ENCODE data around the gene SOBP. TPM values are rescaled to one million over a fixed set of nuclear protein-coding genes. Genes with fewer than 3 reads are reported as not detected.

SOBP gene
- total and polyA plus RNA-seq, 8 donors = 0.58 to 16.9 (median 4.4) TPM

GRCh38 chr6:107628878-107629277 is 139.0 kb downstream of the SOBP start:
- Histone ChIP-seq H3K27me3 (peaks cover 0 to 7% (median 3%) of the 10 kb centered on the region in 3 donors), H3K27ac (no peak overlapping the region), H3K36me3 (peaks cover 0 to 4% (median 0%) of the 10 kb centered on the region in 4 donors), H3K9me3 (no peaks in the 10 kb centered on the region), H3K4me1 (peaks cover 0 to 20% (median 8%) of the 10 kb centered on the region in 4 donors), H3K4me3 (no peak overlapping the region)
- intact Hi-C loops (cut with DNase I; ENCODE audit: low total_unique reads) = no loop called here
- TF ChIP-seq, protein P1, sequence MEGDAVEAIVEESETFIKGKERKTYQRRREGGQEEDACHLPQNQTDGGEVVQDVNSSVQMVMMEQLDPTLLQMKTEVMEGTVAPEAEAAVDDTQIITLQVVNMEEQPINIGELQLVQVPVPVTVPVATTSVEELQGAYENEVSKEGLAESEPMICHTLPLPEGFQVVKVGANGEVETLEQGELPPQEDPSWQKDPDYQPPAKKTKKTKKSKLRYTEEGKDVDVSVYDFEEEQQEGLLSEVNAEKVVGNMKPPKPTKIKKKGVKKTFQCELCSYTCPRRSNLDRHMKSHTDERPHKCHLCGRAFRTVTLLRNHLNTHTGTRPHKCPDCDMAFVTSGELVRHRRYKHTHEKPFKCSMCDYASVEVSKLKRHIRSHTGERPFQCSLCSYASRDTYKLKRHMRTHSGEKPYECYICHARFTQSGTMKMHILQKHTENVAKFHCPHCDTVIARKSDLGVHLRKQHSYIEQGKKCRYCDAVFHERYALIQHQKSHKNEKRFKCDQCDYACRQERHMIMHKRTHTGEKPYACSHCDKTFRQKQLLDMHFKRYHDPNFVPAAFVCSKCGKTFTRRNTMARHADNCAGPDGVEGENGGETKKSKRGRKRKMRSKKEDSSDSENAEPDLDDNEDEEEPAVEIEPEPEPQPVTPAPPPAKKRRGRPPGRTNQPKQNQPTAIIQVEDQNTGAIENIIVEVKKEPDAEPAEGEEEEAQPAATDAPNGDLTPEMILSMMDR (IDR thresholded peaks at IDR 0.05) = no peak
- TF ChIP-seq POLR2A (IDR thresholded peaks at IDR 0.05) (no peak), EP300 (IDR thresholded peaks at IDR 0.05) (no peak), POLR2AphosphoS5 (IDR thresholded peaks at IDR 0.05) (no peak)
- 25 to 57% (median 41%) methylated on average over 3 of the region's 3 CpGs for WGBS, 5 donors
- peak in 1 of 2 donors; percentile 24 for DNase-seq

DNA sequence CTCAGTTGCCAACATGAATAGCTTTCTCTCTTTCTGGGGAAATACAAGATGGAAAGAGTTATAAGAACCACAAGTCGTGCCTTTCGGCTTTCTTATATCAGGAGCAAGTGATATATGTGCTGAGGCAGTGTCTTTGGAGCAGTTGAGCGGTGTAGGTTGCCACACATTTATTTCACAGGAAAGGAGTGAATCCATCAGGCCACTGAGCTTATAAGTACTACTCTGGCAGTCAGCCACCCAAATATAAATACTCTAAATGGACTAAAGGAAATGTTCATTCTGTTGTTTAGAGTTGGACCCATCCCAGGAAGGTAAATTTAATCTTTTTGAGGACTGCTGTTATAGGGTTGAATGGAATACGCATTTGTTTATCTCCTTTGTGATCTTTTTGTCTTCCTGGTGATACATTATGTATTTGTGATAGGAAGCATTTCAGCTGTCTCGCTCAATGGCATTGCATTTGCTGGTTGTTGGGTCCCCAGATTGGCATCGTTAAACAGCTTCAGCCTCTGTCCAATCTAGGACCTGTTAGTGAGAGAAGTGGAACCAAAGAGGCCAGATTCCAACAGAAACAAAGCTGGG is 139.7 kb downstream of the SOBP start:
- TF ChIP-seq, protein P1 (IDR thresholded peaks at IDR 0.05) = no peak
- TF ChIP-seq POLR2AphosphoS5 (IDR thresholded peaks at IDR 0.05) (no peak), POLR2A (IDR thresholded peaks at IDR 0.05) (no peak), EP300 (IDR thresholded peaks at IDR 0.05) (no peak)
- H3K9me3 ChIP-seq = no peaks in the 10 kb centered on the region
- intact Hi-C loops (cut with DNase I; ENCODE audit: low total_unique reads) = no loop called here
- WGBS, 5 donors = 31 to 68% (median 40%) methylated on average over 6 of the region's 6 CpGs
- peaks cover 3 to 26% (median 12%) of the 10 kb centered on the region in 4 donors for H3K4me1 ChIP-seq
- peak in 1 of 2 donors; percentile 75 for DNase-seq
- peaks cover 0 to 15% (median 10%) of the 10 kb centered on the region in 3 donors for H3K27me3 ChIP-seq
- H3K27ac ChIP-seq = peak overlapping the region in 2 of 5 donors; percentile 14 to 24
- peaks cover 0 to 7% (median 0%) of the 10 kb centered on the region in 4 donors for H3K36me3 ChIP-seq
- H3K4me3 ChIP-seq = no peak overlapping the region

GRCh38 chr6:107630348-107630977 is 140.5 kb downstream of the SOBP start:
- no peak for DNase-seq
- 88 to 96% (median 91%) methylated on average over 4 of the region's 4 CpGs for WGBS, 5 donors
- H3K36me3 ChIP-seq = peaks cover 0 to 7% (median 0%) of the 10 kb centered on the region in 4 donors
- no peaks in the 10 kb centered on the region for H3K9me3 ChIP-seq
- peaks cover 3 to 29% (median 12%) of the 10 kb centered on the region in 4 donors for H3K4me1 ChIP-seq
- H3K4me3 ChIP-seq = no peak overlapping the region
- intact Hi-C loops (cut with DNase I; ENCODE audit: low total_unique reads) = no loop called here
- no peak overlapping the region for H3K27ac ChIP-seq
- no peak for TF ChIP-seq EP300 (IDR thresholded peaks at IDR 0.05)
- TF ChIP-seq, protein P1 (IDR thresholded peaks at IDR 0.05) = no peak
- no peak for TF ChIP-seq POLR2A (IDR thresholded peaks at IDR 0.05)
- TF ChIP-seq POLR2AphosphoS5 (IDR thresholded peaks at IDR 0.05) = no peak
- peaks cover 0 to 21% (median 10%) of the 10 kb centered on the region in 3 donors for H3K27me3 ChIP-seq

DNA sequence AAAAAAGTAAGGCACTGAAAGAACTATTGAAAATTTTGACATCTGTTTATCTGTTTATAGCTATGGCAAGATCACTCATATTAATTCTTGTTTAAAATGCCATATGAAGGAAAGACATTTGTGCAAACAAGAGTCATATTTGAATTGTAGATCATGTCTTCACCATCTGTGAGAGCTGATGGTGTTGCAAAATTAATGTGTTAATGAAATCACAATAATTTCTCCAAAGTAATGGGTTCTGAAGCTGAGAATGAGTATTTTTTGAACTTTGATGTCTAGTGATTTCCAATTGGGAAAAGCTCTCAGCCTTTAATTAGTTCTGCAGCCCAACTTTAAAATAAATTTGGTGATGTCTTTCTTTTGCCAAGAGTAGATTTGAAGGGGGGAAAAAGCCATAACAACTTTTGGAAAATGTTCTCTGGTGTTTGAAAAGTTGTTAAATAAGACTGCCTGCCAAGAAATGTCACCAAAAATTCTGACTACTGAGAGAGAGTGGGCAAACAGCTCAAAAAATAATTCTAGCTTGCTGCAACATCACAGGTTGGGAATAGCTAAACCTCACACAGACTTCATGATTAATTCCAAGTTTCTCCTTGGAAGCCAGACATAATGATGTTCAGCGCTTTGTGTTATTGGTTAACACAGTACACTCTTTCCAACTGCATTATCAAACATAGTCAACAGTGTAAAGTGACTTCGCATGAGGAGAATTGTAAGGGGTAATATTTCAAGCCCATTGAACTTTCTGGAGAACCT is 142.6 kb downstream of the SOBP start:
- intact Hi-C loops (cut with DNase I; ENCODE audit: low total_unique reads) = no loop called here
- peaks cover 0 to 21% (median 10%) of the 10 kb centered on the region in 3 donors for H3K27me3 ChIP-seq
- TF ChIP-seq, protein P1 (IDR thresholded peaks at IDR 0.05) = no peak
- no peak for TF ChIP-seq EP300 (IDR thresholded peaks at IDR 0.05)
- no peak for TF ChIP-seq POLR2AphosphoS5 (IDR thresholded peaks at IDR 0.05)
- TF ChIP-seq POLR2A (IDR thresholded peaks at IDR 0.05) = no peak
- DNase-seq = no peak
- 88 to 96% (median 90%) methylated on average over 2 of the region's 2 CpGs for WGBS, 5 donors
- H3K4me1 ChIP-seq = peaks cover 3 to 29% (median 12%) of the 10 kb centered on the region in 4 donors
- no peaks in the 10 kb centered on the region for H3K9me3 ChIP-seq
- H3K36me3 ChIP-seq = peaks cover 0 to 7% (median 3%) of the 10 kb centered on the region in 4 donors
- no peak overlapping the region for H3K4me3 ChIP-seq
- no peak overlapping the region for H3K27ac ChIP-seq
